NB4 (cell line): ENCODE data around the gene THSD4.

Experiments
- DNase-seq: peaks from one replicate; pipeline ENCODE4 v3.0.0; 2010; ENCODE audit warnings: low read depth
- H3K4me3 ChIP-seq: one replicate; pipeline ENCODE4 v1.5.1; 2011; ENCODE audit warnings: mild to moderate bottlenecking, low read depth, low read length, moderate library complexity
- CTCF ChIP-seq: IDR thresholded peaks from one replicate; pipeline ENCODE4 v1.5.1; 2012; ENCODE audit warnings: low read depth, low read length
- MAX ChIP-seq: IDR thresholded peaks from 2 replicates; pipeline ENCODE4 v1.6.1; 2011; ENCODE audit warnings: low read depth, low read length
- MYC ChIP-seq: IDR thresholded peaks from 2 replicates; pipeline ENCODE4 v1.6.1; 2011; ENCODE audit warnings: low read depth, low read length
- POLR2A ChIP-seq: IDR thresholded peaks from 2 replicates; pipeline ENCODE4 v1.6.1; 2011; ENCODE audit warnings: mild to moderate bottlenecking; ENCODE audit not compliant: insufficient read length; ENCODE audit errors: extremely low read depth

THSD4 gene

GRCh38 chr15:71079208-71080044, 35.8 kb upstream of the THSD4 start:
- no peak for TF ChIP-seq CTCF
- no peak for TF ChIP-seq MYC
- TF ChIP-seq MAX = no peak
- TF ChIP-seq POLR2A = no peak
- no peak for DNase-seq
- H3K4me3 ChIP-seq = no peak overlapping the region

- TF ChIP-seq MAX (no peak), MYC (no peak), POLR2A (no peak), CTCF (no peak)
- DNase-seq = no peak
- no peak overlapping the region for H3K4me3 ChIP-seq
These were observed 35.1 kb upstream of the THSD4 start for GRCh38 chr15:71080166-71080565.

- no peak overlapping the region for H3K4me3 ChIP-seq
- no peak for DNase-seq
These were observed 34.6 kb upstream of the THSD4 start for GRCh38 chr15:71080705-71081104.

GRCh38 chr15:71082803-71083202, 32.5 kb upstream of the THSD4 start:
- no peak overlapping the region for H3K4me3 ChIP-seq
- no peak for TF ChIP-seq POLR2A
- TF ChIP-seq MYC = no peak
- no peak for TF ChIP-seq CTCF
- no peak for TF ChIP-seq MAX
- DNase-seq = no peak

More at GRCh38 chr15:71080705-71081104, 34.6 kb upstream of the THSD4 start:
- TF ChIP-seq POLR2A (no peak), CTCF (no peak), MYC (no peak), MAX (no peak)

GRCh38 chr15:71083349-71083748, 31.9 kb upstream of the THSD4 start:
- no peak for TF ChIP-seq MAX
- TF ChIP-seq MYC = no peak
- TF ChIP-seq CTCF = no peak
- no peak for TF ChIP-seq POLR2A
- no peak overlapping the region for H3K4me3 ChIP-seq
- DNase-seq = no peak
